Right atrium auricular region (tissue), 2 donors: Measurements from ENCODE around the gene FRAS1. TPM values are rescaled to one million over a fixed set of nuclear protein-coding genes. Genes with fewer than 3 reads are reported as not detected.

Experiments
- DNase-seq: peaks from one replicate; pipeline ENCODE4 v3.0.0-alpha.2; 2019; ENCODE audit warnings: low spot score
- H3K27ac ChIP-seq, 2 donors: fragments of 200-600 bp; sonication (generic); 1 replicate in 1 of 2; 2 replicates in 1 of 2; pipeline ENCODE4 v1.5.1; 2016 to 2019
- H3K27me3 ChIP-seq, 2 donors: fragments of 200-600 bp; sonication (generic); one replicate each; pipeline versions ENCODE4 v1.5.1 to v1.6.0; 2017 to 2019
- H3K36me3 ChIP-seq: fragments of 200-600 bp; sonication (generic); one replicate; pipeline ENCODE4 v1.5.1; 2016
- H3K4me1 ChIP-seq, 2 donors: fragments of 200-600 bp; sonication (generic); one replicate each; pipeline versions ENCODE4 v1.5.1 to v1.6.0; 2017 to 2019
- H3K4me3 ChIP-seq, 2 donors: fragments of 200-600 bp; sonication (generic); 1 replicate in 1 of 2; 2 replicates in 1 of 2; pipeline ENCODE4 v1.5.1; 2017 to 2019; ENCODE audit warnings: mild to moderate bottlenecking in 1 of 2, moderate library complexity in 1 of 2
- H3K9me3 ChIP-seq, 2 donors: fragments of 200-600 bp; sonication (generic); one replicate each; pipeline ENCODE4 v1.5.1; 2019
- CTCF ChIP-seq, 2 donors: fragments of 200-600 bp; sonication (generic); IDR thresholded peaks; one replicate each; pipeline ENCODE4 v1.5.1; 2019; ENCODE audit warnings: antibody characterized with exemption in 2 of 2
- total RNA-seq, 2 donors: library from RNA; depleted of rRNA; stranded (reverse); fragments of >200 nt; gene quantifications; one replicate each; pipeline ENCODE4 v1.1.0, GENCODE V29; 2016

FRAS1 gene
- total RNA-seq, 2 donors from 2014 or later, result 5.8 to 12.9 TPM

DNA sequence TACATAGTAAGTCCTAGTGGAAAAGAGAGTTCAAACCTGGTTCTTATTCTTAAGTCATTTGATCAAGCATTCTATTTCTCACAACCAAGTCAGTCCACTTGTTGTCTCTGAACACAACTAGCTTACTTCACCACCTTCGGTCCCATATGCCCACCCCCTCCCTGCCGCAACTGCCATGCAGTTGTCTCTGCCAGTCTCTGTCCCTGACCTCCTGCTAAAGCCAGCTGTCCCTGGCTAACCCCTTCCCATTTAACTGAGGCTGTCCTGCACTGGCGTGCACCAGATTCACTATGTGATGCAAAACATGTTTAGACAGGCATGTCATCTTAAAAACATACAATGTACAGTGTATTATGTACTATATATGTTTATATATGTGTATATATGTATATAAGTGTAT, 12.7 kb downstream of the FRAS1 start:
- Histone ChIP-seq H3K4me3 (no peak overlapping the region), H3K36me3 (no peaks in the 10 kb centered on the region), H3K27ac (no peak overlapping the region), H3K27me3 (no peaks in the 10 kb centered on the region), H3K4me1 (no peaks in the 10 kb centered on the region), H3K9me3 (no peaks in the 10 kb centered on the region)
- no peak for TF ChIP-seq CTCF (IDR thresholded peaks at IDR 0.05)
- no peak for DNase-seq

DNA sequence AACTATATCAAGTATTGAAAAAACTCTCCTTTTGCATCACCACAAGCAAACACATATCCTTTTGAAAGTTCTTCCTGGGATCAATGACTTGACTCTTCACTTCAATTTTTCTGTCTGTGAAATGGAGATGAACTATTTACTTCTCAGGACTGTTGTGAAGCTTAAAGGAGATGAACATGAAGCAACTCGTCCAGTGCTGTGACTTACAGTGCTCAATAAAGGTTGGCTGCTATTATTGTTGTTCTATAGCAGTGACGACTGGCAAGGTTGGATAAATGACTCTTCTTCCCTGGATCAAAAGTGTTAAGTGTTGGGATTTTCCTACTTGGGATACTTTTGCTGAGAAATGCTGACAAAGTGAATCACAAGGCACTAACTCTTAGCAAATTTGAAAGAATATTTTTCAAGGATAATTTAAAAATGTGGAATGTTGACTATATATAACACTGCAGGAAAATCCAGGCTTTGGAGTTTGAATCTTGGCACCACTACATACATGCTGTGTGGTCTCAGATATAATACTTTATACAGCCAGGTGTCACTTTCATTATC, 13.7 kb downstream of the FRAS1 start:
- H3K4me3 ChIP-seq, result no peak overlapping the region
- H3K9me3 ChIP-seq, result no peaks in the 10 kb centered on the region
- no peak for DNase-seq
- no peaks in the 10 kb centered on the region for H3K4me1 ChIP-seq
- no peaks in the 10 kb centered on the region for H3K36me3 ChIP-seq
- H3K27ac ChIP-seq, result no peak overlapping the region
- H3K27me3 ChIP-seq, result no peaks in the 10 kb centered on the region
- no peak for TF ChIP-seq CTCF (IDR thresholded peaks at IDR 0.05)

DNA sequence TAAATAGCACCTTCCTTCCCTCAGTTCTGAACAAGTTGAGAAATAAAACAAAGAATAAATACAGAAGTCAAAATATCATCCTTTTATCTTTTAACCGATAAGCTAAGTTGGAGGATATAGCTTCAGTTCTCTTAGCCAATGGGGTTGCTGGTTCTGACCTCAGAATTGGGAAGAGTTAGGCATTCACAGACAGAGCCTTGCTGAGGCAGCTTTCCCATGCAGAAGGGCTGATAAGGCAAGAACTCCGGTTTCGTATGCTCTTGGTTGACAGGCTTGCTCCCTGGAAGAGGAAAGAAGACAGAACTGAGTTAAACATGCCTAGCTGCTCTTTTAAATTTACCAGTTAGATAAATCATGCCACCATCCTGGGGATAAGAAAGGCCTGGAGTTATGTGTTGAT, 17.6 kb downstream of the FRAS1 start:
- Histone ChIP-seq H3K27me3 (no peaks in the 10 kb centered on the region), H3K4me1 (no peaks in the 10 kb centered on the region), H3K4me3 (no peak overlapping the region), H3K36me3 (no peaks in the 10 kb centered on the region), H3K27ac (no peak overlapping the region), H3K9me3 (no peaks in the 10 kb centered on the region)
- TF ChIP-seq CTCF (IDR thresholded peaks at IDR 0.05), result no peak
- DNase-seq, result no peak

DNA sequence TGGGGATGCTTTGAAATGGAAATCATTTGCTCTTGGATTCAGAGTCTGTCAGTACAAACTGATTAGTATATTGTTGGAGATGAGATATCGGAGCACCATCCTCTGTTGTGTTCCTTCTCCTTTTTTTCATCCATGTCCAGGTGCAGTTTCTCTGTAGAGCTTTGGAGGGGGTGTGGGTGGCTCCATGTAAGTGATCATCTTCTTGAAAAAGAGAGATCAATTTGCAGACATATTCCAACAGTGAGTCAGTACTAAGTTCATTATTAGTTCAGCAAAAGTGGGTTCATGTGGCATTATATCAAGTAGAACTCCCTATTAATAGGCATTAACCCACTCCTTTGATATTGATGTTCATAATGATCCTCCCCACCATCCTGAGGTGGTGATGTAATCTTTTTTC, 18.9 kb downstream of the FRAS1 start:
- DNase-seq, result no peak
- no peak for TF ChIP-seq CTCF (IDR thresholded peaks at IDR 0.05)
- no peaks in the 10 kb centered on the region for H3K4me1 ChIP-seq
- no peak overlapping the region for H3K4me3 ChIP-seq
- H3K36me3 ChIP-seq, result no peaks in the 10 kb centered on the region
- H3K27ac ChIP-seq, result no peak overlapping the region
- no peaks in the 10 kb centered on the region for H3K27me3 ChIP-seq
- H3K9me3 ChIP-seq, result no peaks in the 10 kb centered on the region

GRCh38 chr4:78078101-78078500, 21.0 kb downstream of the FRAS1 start:
- no peak for DNase-seq
- H3K27ac ChIP-seq, result no peak overlapping the region
- H3K4me3 ChIP-seq, result no peak overlapping the region
- no peaks in the 10 kb centered on the region for H3K36me3 ChIP-seq
- TF ChIP-seq CTCF (IDR thresholded peaks at IDR 0.05), result no peak
- H3K4me1 ChIP-seq, result no peaks in the 10 kb centered on the region
- no peaks in the 10 kb centered on the region for H3K27me3 ChIP-seq
- no peaks in the 10 kb centered on the region for H3K9me3 ChIP-seq

DNA sequence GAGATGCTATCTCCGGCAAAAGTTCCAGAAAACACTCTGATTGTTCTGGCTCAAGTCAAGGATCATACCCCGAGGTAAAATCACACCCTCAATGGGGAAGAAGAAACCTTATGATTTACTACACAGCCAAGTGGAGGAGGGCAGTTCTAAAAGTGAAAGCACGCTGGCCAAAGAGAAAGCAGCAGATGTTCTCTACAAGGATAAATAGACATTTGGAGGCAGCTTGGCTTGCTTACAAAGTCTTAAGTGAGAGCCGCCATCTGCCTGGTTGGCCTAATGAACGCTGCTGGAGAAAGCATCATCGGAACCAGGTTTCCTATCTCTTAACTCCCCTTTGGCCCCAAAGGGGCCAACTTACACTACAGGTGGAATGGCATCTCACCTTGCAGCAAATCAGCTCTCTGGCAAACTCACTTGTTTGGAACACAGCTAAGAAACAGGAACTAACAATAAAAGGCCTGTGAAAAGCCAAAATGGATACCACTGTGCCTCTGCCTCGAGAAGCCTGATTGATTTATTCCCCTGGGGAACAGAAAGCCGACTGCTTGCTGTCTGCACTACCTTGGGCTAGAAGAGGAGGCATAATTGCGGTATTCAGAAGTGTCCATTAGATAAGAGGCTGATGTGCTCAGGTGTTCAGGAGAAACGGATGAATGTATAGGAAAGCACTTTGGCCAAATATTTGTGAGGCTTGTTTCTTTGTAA, 22.8 kb downstream of the FRAS1 start:
- Histone ChIP-seq H3K27ac (no peak overlapping the region), H3K9me3 (no peaks in the 10 kb centered on the region), H3K36me3 (no peaks in the 10 kb centered on the region), H3K4me1 (no peaks in the 10 kb centered on the region), H3K4me3 (no peak overlapping the region), H3K27me3 (no peaks in the 10 kb centered on the region)
- no peak for TF ChIP-seq CTCF (IDR thresholded peaks at IDR 0.05)
- no peak for DNase-seq
